ENCODE data around the gene MED27.

Gene MED27

GRCh38 chr9:131837836-131838235, 241.8 kb downstream of the MED27 start:
- H3K36me3 ChIP-seq = no peaks in the 10 kb centered on the region
- H3K27me3 ChIP-seq = no peaks in the 10 kb centered on the region
- no peak overlapping the region for H3K4me3 ChIP-seq (ENCODE audit: low read depth, low read length)
- DNase-seq = no peak
- H3K9me3 ChIP-seq = no peaks in the 10 kb centered on the region
- no peak for TF ChIP-seq CTCF (IDR thresholded peaks at IDR 0.05; ENCODE audit: low read depth, low read length)
- no peaks in the 10 kb centered on the region; the same call in none of the 2 replicates for H3K4me1 ChIP-seq

DNA sequence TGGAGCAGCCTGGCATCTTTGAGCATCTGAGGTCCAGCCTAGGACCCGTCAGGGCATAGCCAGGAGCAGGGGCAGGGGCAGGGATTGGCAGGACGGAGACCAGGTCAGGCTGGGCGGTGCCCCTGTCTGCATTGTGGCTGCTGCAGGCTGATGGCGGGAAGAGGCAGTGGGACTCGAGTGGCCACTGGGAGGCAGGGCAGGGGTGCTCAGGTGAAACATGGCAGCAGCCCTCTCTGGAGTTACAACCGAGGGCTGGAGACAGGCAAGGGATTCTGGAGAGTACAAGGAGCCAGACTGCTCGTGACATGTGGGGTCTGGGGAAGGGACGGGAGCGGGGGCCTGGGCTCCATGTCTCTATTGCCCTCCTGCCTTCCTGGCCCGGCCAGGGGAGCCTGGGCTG, 242.4 kb downstream of the MED27 start:
- H3K4me3 ChIP-seq (ENCODE audit: low read depth, low read length) = no peak overlapping the region
- H3K4me1 ChIP-seq = no peaks in the 10 kb centered on the region; the same call in none of the 2 replicates
- DNase-seq = peak; percentile 69
- no peaks in the 10 kb centered on the region for H3K27me3 ChIP-seq
- H3K9me3 ChIP-seq = no peaks in the 10 kb centered on the region
- TF ChIP-seq CTCF (IDR thresholded peaks at IDR 0.05; ENCODE audit: low read depth, low read length) = peak; percentile 61
- H3K36me3 ChIP-seq = no peaks in the 10 kb centered on the region

DNA sequence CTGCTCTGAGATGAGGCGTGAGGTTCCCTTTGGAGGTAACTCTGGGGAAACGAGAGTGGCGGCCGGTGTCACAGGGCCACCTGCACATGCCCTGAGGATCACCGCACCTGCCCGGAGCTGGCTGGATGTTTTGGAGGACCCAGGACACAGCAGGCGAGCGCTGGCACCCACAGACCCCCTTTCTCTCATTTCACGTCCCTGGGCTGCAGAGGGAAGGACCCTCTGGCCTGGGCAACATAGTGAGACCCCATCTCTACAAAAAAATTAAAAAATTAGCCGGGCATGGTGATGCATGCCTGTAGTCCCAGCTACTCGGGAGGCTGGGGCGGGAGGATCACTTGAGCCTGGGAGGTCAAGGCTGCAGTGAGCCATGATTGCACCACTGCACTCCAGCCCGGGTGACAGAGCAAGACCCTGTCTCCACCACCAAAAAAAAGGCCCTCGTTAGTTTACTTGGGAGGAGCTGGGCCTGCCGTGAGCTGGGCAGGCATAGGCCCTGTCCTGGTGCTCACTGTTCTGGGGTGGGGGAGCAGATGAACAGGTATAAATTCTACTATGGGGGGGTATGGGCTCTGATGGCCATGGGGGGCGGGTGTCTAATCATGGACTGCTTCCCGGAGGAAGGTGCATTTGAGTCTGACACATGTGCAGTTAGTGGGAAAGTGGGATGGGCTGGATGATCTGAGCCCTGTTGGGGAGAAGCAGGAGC, 242.9 kb downstream of the MED27 start:
- Histone ChIP-seq H3K4me1 (no peaks in the 10 kb centered on the region; the same call in none of the 2 replicates), H3K36me3 (no peaks in the 10 kb centered on the region), H3K9me3 (no peaks in the 10 kb centered on the region), H3K27me3 (no peaks in the 10 kb centered on the region), H3K4me3 (ENCODE audit: low read depth, low read length) (no peak overlapping the region)
- DNase-seq = no peak
- no peak for TF ChIP-seq CTCF (IDR thresholded peaks at IDR 0.05; ENCODE audit: low read depth, low read length)

- no peaks in the 10 kb centered on the region for H3K36me3 ChIP-seq
- TF ChIP-seq CTCF (IDR thresholded peaks at IDR 0.05; ENCODE audit: low read depth, low read length) = no peak
- no peak for DNase-seq
- H3K4me1 ChIP-seq = no peaks in the 10 kb centered on the region; the same call in none of the 2 replicates
- no peaks in the 10 kb centered on the region for H3K9me3 ChIP-seq
- H3K4me3 ChIP-seq (ENCODE audit: low read depth, low read length) = no peak overlapping the region
- H3K27me3 ChIP-seq = no peaks in the 10 kb centered on the region
These were observed 243.6 kb downstream of the MED27 start for GRCh38 chr9:131836021-131836420.

DNA sequence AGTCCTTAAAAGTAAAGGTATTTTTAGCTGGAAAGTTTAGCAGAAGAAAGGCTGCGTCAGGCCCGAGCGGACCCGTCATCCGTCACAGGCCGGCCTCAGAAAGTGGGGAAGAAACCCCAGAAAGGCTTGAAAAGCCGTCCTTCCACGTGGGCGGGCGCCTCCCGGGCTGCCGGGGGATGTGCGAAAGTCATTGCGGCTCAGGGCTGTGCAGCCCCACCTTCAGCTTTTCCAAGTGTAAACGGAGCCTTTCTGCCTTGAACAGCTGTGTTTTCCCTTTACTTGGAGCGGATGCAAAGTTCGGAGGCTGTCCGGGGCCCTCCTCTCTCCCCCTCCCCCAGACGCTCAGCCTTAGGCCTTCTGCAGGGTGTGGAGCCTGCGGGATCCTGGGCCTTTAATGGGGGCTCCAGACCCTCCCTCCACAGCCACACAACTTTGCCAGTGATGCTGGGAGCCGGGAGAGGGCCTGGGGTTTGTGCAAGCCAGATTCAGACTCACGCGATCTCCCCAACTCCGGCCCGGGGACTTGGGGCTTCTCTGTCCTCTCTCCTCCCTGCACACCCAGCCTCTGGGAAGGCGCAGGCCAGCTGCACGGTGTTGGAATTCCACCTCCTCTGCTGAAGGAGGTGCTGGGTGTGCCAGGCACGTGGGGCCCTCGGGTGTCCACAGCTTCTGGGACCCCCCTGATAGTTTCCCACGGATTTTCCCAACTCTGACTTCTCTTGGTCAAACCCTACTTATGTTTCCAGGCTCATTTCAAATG, 244.3 kb downstream of the MED27 start:
- Histone ChIP-seq H3K4me3 (ENCODE audit: low read depth, low read length) (no peak overlapping the region), H3K36me3 (no peaks in the 10 kb centered on the region), H3K9me3 (no peaks in the 10 kb centered on the region), H3K4me1 (no peaks in the 10 kb centered on the region; the same call in none of the 2 replicates), H3K27me3 (no peaks in the 10 kb centered on the region)
- TF ChIP-seq CTCF (IDR thresholded peaks at IDR 0.05; ENCODE audit: low read depth, low read length) = no peak
- DNase-seq = no peak

- H3K27me3 ChIP-seq = no peaks in the 10 kb centered on the region
- H3K4me3 ChIP-seq (ENCODE audit: low read depth, low read length) = no peak overlapping the region
- no peak for TF ChIP-seq CTCF (IDR thresholded peaks at IDR 0.05; ENCODE audit: low read depth, low read length)
- no peaks in the 10 kb centered on the region; the same call in none of the 2 replicates for H3K4me1 ChIP-seq
- no peak for DNase-seq
- H3K9me3 ChIP-seq = no peaks in the 10 kb centered on the region
- no peaks in the 10 kb centered on the region for H3K36me3 ChIP-seq
These were observed 244.9 kb downstream of the MED27 start for GRCh38 chr9:131834721-131835120.

Data from BE2C (cell line).